Raji (cell line): ENCODE measurements around the gene EGFR.

Source experiments
- POLR2A ChIP-seq: IDR thresholded peaks from 2 replicates; pipeline ENCODE4 v1.6.1; 2011; ENCODE audit warnings: low read depth, low read length, control low read depth; ENCODE audit not compliant: insufficient read depth

The EGFR gene

DNA sequence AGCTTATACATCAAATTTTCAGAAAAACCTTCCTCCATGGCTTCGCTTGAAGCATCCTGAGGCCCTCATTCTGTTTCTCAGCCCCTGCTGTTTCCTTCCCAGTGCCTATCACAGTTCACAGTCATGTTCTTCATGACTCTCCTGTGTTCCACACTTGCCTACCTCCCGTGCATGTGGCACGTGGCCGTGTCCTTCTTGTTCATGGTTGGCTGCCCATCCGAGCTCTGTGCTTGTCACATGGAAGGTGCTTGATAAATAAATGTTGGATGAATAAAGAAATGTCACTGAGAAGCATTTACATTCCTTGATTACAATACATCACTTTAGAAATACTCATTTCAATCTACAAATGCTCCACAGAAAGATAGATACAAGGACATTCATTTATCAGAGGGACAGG, 23.7 kb upstream of the EGFR start:
- no peak for TF ChIP-seq POLR2A

GRCh38 chr7:54995610-54996363, 23.0 kb upstream of the EGFR start:
- no peak for TF ChIP-seq POLR2A

- TF ChIP-seq POLR2A = no peak
These were observed 22.4 kb upstream of the EGFR start for GRCh38 chr7:54996391-54996790.

- TF ChIP-seq POLR2A = no peak
These were observed 14.2 kb upstream of the EGFR start for GRCh38 chr7:55004579-55004978.

DNA sequence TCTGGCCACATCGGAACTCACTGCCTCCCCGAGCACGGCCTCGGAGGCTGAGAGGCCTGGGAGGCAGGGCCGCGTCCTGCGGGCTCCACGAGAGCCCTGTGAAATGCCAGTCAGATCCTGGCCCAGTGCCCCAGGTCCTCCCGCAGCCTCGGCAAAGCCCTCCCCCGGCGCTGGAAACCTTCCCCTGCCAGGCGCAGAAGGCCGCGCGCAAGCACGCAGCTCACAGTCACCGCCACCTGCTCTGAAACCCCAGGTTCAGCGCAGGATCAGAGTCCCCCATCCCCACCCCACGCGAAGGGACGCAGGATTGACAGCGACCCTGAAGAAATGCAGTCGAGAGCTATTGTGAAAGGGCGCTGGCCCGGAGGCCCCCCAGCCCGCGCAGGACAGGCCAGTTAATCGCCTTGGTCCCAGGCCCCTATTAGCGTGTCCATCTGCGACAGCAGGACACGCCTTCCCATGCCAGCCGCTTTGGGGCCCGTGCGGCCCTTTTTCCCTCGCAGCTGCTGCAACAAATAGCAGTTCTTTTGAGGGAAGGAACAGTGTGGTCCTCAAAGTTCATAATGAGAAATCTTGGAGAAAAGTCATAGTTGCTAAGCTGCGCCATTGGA, 13.5 kb upstream of the EGFR start:
- TF ChIP-seq POLR2A = no peak

DNA sequence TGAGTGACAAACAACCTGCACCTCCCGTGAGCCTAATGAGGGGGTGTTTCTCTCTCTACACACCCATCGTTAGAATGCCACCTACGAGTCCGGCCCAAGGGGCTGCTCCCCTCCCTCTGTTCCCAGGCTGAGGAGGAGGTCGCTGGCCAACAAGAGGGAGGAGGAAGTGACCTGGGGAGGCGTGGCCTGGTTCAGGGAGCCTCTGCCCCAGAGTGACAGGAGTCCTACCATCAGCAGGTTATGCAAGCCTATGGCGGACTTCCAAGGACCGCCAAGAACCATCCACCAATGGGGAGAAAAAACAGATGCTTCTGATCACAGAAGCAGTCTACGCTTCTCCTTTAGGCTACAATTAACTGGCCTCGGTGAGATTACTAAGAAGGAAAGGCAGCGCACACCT, 12.3 kb upstream of the EGFR start:
- no peak for TF ChIP-seq POLR2A

- no peak for TF ChIP-seq POLR2A
These were observed 5.0 kb upstream of the EGFR start for GRCh38 chr7:55013851-55014250.

GRCh38 chr7:55016061-55016745, 2.6 kb upstream of the EGFR start:
- no peak for TF ChIP-seq POLR2A

DNA sequence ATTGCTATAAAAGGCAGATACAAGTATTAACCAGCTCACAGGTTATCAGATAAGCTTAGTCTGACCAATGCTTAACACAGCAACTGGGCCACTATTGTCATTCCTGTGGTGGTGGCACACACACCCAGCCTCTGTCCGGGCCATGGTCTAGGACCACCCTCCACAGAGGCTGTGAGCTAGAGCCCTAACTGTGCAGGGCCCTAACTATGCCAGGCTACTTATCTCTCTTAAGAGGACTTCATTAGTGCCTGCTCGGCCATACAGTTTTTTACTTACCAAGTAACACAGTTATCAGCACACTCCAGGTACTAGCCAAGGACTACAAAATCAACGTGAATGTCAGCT, 2.1 kb upstream of the EGFR start:
- TF ChIP-seq POLR2A = no peak

- no peak for TF ChIP-seq POLR2A
These were observed 976 bp upstream of the EGFR start for GRCh38 chr7:55017841-55018240.

GRCh38 chr7:55019191-55019690, 424 bp downstream of the EGFR start:
- TF ChIP-seq POLR2A = no peak

DNA sequence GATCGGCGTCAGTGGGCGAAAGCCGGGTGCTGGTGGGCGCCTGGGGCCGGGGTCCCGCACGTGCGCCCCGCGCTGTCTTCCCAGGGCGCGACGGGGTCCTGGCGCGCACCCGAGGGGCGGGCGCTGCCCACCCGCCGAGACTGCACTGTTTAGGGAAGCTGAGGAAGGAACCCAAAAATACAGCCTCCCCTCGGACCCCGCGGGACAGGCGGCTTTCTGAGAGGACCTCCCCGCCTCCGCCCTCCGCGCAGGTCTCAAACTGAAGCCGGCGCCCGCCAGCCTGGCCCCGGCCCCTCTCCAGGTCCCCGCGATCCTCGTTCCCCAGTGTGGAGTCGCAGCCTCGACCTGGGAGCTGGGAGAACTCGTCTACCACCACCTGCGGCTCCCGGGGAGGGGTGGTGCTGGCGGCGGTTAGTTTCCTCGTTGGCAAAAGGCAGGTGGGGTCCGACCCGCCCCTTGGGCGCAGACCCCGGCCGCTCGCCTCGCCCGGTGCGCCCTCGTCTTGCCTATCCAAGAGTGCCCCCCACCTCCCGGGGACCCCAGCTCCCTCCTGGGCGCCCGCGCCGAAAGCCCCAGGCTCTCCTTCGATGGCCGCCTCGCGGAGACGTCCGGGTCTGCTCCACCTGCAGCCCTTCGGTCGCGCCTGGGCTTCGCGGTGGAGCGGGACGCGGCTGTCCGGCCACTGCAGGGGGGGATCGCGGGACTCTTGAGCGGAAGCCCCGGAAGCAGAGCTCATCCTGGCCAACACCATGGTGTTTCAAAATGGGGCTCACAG, 1.1 kb downstream of the EGFR start:
- TF ChIP-seq POLR2A = no peak

GRCh38 chr7:55020466-55020871, 1.7 kb downstream of the EGFR start:
- no peak for TF ChIP-seq POLR2A

DNA sequence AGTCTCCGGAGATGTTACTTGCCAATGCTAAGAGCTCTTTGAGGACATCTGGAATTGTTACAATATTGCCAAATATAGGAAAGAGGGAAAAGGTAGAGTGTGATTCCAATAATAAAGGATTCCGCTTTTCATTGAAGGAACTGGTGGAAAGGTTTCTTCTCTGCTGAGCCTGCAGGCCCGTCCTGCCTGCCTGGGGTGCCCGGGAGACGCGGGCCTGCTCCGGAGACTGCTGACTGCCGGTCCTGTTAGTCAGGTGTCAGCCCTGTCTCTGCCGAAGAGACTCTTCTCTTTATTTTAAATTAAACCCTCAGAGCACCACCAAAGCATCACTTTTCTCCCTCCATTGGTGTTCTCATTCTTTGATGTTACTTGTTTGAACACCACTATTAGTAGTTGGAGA, 2.2 kb downstream of the EGFR start:
- TF ChIP-seq POLR2A = no peak
